Common myeloid progenitor, CD34-positive (primary cell): Measurements from ENCODE around the gene ZNF25.

Experiments
- CTCF ChIA-PET: fragments of 350-600 bp; sonication (Branson Sonifier 250); formaldehyde crosslinking; loops from one replicate; lab custom pipeline; 2021; ENCODE audit warnings: antibody characterized with exemption; lab: Charles Lee
- POLR2A ChIA-PET: fragments of 350-600 bp; sonication (Branson Sonifier 250); formaldehyde crosslinking; loops from one replicate; lab custom pipeline; 2021; ENCODE audit warnings: antibody characterized with exemption; lab: Charles Lee
- DNase-seq, 3 donors: peaks; one replicate each; pipeline versions ENCODE4 v3.0.0 to v3.0.0-alpha.2; 2013
- H3K27ac ChIP-seq, 2 experiments: 1 replicate in 1 of 2; 2 replicates in 1 of 2; pipeline ENCODE4 v1.7.0; 2013; ENCODE audit warnings: inconsistent platforms in 2 of 2, low read length in 2 of 2, mild to moderate bottlenecking in 2 of 2, low read depth in 1 of 2, moderate library complexity in 1 of 2; ENCODE audit not compliant: severe bottlenecking in 2 of 2, insufficient read depth in 1 of 2, poor library complexity in 1 of 2
- H3K27me3 ChIP-seq, 5 experiments: replicated peaks in 2 of 5; 1 replicate in 3 of 5; 2 replicates in 2 of 5; pipeline versions ENCODE4 v1.6.1 to v1.7.0; 2013; ENCODE audit warnings: low read length in 4 of 5, mild to moderate bottlenecking in 2 of 5, moderate library complexity in 2 of 5, inconsistent platforms in 1 of 5; ENCODE audit not compliant: insufficient read depth in 5 of 5, control insufficient read depth in 4 of 5
- H3K36me3 ChIP-seq, 4 experiments: 1 replicate in 2 of 4; 2 replicates in 2 of 4; pipeline versions ENCODE4 v1.6.1 to v1.7.0; 2013; ENCODE audit warnings: low read length in 3 of 4, control low read depth in 1 of 4, mild to moderate bottlenecking in 1 of 4; ENCODE audit not compliant: control insufficient read depth in 4 of 4, insufficient read depth in 4 of 4
- H3K4me1 ChIP-seq, 4 experiments: 1 replicate in 3 of 4; 2 replicates in 1 of 4; pipeline versions ENCODE4 v1.6.1 to v1.7.1; 2013; ENCODE audit warnings: low read length in 3 of 4, mild to moderate bottlenecking in 3 of 4, control low read depth in 1 of 4, inconsistent platforms in 1 of 4, moderate library complexity in 1 of 4; ENCODE audit not compliant: control insufficient read depth in 4 of 4, insufficient read depth in 4 of 4; ENCODE audit errors: control extremely low read depth in 1 of 4
- H3K4me3 ChIP-seq, 7 experiments: 1 replicate in 4 of 7; 2 replicates in 3 of 7; pipeline versions ENCODE4 v1.5.1 to v1.7.0; 2013; ENCODE audit warnings: mild to moderate bottlenecking in 7 of 7, low read length in 6 of 7, moderate library complexity in 6 of 7, inconsistent platforms in 2 of 7, low read depth in 2 of 7, control low read depth in 1 of 7; ENCODE audit not compliant: insufficient read depth in 4 of 7, control insufficient read depth in 1 of 7; ENCODE audit errors: extremely low read depth in 1 of 7
- H3K9me3 ChIP-seq, 5 experiments: 1 replicate in 4 of 5; 2 replicates in 1 of 5; pipeline versions ENCODE4 v1.6.1 to v1.7.1; 2013; ENCODE audit warnings: low read length in 4 of 5, mild to moderate bottlenecking in 2 of 5, inconsistent platforms in 1 of 5, low read depth in 1 of 5, moderate library complexity in 1 of 5; ENCODE audit not compliant: control insufficient read depth in 4 of 5, insufficient read depth in 2 of 5; ENCODE audit errors: control extremely low read depth in 1 of 5
- WGBS: methylation state at CpG from one replicate; pipeline ENCODE4 v1.1.5; 2013; ENCODE audit not compliant: insufficient coverage; 5-methylcytosine and 5-hydroxymethylcytosine counted together

ZNF25 gene

DNA sequence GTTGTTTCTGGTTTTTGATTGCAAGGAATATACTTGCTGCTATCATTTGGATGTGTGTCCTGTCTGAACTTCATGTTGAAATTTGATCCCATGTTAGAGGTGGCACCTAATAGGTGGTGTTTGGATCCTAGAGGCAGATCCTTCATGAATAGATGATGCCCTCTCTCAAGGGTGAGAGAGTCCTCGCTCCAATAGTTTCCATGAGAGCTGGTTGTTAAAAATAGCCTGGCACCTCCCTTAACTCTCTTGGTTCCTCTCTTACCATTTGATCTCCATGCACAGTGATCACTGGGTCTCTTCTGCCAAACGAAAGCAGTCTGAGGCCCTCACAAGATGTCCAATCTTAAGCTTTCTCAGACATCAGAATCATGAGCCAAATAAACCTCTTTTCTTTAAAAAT is 70.1 kb downstream of the ZNF25 start:
- Histone ChIP-seq H3K27ac (no peak overlapping the region), H3K4me1 (no peaks in the 10 kb centered on the region), H3K9me3 (peaks cover 0 to 2% (median 0%) of the 10 kb centered on the region in 5 experiments), H3K27me3 (no peaks in the 10 kb centered on the region), H3K4me3 (no peak overlapping the region), H3K36me3 (no peaks in the 10 kb centered on the region)
- no peak for DNase-seq
- ChIA-PET CTCF (no interaction called here), POLR2A (no interaction called here)
- 38% methylated on average over 1 of the region's 2 CpGs for WGBS
